PC-3 (cell line): ENCODE measurements around the gene VEGFB.

Source experiments
- EZH2 ChIP-seq: fragments of 300-600 bp; sonication (generic); IDR thresholded peaks from one replicate; pipeline ENCODE4 v1.6.1; 2017; ENCODE audit warnings: antibody characterized with exemption, mild to moderate bottlenecking, low read length; ENCODE audit not compliant: unreplicated experiment
- EZH2phosphoT487 ChIP-seq: fragments of 300-600 bp; sonication (generic); IDR thresholded peaks from 2 replicates; pipeline ENCODE4 v1.6.1; 2018; ENCODE audit warnings: mild to moderate bottlenecking, antibody characterized with exemption, low read length, borderline replicate concordance
- TF ChIP-seq, protein P1 (sequence below): fragments of 300-600 bp; sonication (generic); conservative IDR thresholded peaks from 2 replicates; pipeline ENCODE4 v1.5.1; 2017; ENCODE audit warnings: antibody characterized with exemption, low read depth, mild to moderate bottlenecking, low read length

DNA sequence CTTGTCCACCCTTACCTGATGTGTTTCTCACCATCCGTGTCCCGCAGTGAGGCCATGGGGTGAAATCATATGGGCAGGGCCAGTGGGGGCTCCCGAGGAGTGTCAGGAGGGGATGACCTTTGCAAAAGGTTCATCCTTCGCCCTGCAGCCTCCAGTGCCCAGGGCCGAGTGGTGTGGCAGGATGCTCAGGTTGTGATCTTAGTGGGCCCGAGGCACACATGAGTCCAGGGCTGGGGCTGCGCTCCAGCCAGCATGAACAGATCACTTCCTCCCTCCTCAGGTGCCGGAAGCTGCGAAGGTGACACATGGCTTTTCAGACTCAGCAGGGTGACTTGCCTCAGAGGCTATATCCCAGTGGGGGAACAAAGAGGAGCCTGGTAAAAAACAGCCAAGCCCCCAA lies 3.7 kb downstream of the VEGFB start:
- TF ChIP-seq, protein P1, sequence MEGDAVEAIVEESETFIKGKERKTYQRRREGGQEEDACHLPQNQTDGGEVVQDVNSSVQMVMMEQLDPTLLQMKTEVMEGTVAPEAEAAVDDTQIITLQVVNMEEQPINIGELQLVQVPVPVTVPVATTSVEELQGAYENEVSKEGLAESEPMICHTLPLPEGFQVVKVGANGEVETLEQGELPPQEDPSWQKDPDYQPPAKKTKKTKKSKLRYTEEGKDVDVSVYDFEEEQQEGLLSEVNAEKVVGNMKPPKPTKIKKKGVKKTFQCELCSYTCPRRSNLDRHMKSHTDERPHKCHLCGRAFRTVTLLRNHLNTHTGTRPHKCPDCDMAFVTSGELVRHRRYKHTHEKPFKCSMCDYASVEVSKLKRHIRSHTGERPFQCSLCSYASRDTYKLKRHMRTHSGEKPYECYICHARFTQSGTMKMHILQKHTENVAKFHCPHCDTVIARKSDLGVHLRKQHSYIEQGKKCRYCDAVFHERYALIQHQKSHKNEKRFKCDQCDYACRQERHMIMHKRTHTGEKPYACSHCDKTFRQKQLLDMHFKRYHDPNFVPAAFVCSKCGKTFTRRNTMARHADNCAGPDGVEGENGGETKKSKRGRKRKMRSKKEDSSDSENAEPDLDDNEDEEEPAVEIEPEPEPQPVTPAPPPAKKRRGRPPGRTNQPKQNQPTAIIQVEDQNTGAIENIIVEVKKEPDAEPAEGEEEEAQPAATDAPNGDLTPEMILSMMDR: no peak
- TF ChIP-seq EZH2phosphoT487: no peak
- no peak for TF ChIP-seq EZH2
